BJ (cell line): ENCODE data around the gene CD37. TPM values are rescaled to one million over a fixed set of nuclear protein-coding genes. Genes with fewer than 3 reads are reported as not detected.

Experiments
- CTCF ChIA-PET: fragments of 350-600 bp; formaldehyde crosslinking; extraction: SDS; loops from one replicate; lab custom pipeline; 2021; ENCODE audit warnings: antibody characterized with exemption, inconsistent platforms; lab: Yijun Ruan, JAX
- POLR2A ChIA-PET: fragments of 300-600 bp; sonication (Branson Sonifier 250); formaldehyde crosslinking; extraction: SDS; loops from one replicate; lab custom pipeline; 2021; ENCODE audit warnings: antibody characterized with exemption; lab: Charles Lee
- DNase-seq: peaks from one replicate; pipeline ENCODE4 v3.0.0-alpha.2; 2011; ENCODE audit warnings: low read depth
- H3K27me3 ChIP-seq: 2 replicates; pipeline ENCODE4 v1.6.0; 2011; ENCODE audit warnings: low read length; ENCODE audit not compliant: control insufficient read depth, insufficient read depth
- H3K36me3 ChIP-seq: 2 replicates; pipeline ENCODE4 v1.5.1; 2011; ENCODE audit warnings: low read length; ENCODE audit not compliant: control insufficient read depth, insufficient read depth
- H3K4me3 ChIP-seq: 2 replicates; pipeline ENCODE4 v1.5.1; 2011; ENCODE audit warnings: low read depth, mild to moderate bottlenecking, control low read depth, low read length
- CTCF ChIP-seq: IDR thresholded peaks from 2 replicates; pipeline ENCODE4 v1.5.1; 2011; ENCODE audit warnings: low read depth, mild to moderate bottlenecking, control low read depth, inconsistent platforms, low read length, moderate library complexity; ENCODE audit not compliant: insufficient read depth
- polyA plus RNA-seq: library from polyadenylated mRNA; depleted of rRNA; stranded (reverse); fragments of >200 nt; gene quantifications from 2 replicates; pipeline ENCODE4 v1.2.3, GENCODE V29; 2011

The CD37 gene
- polyA plus RNA-seq, 1 experiment = not detected

GRCh38 chr19:49337267-49338022 lies 2.2 kb downstream of the CD37 start:
- TF ChIP-seq CTCF = no peak
- Histone ChIP-seq H3K36me3 (peaks cover 4% of the 10 kb centered on the region; the same call in 1 of the 2 replicates), H3K27me3 (no peaks in the 10 kb centered on the region), H3K4me3 (no peak overlapping the region)
- CTCF ChIA-PET = interaction anchor here (1.0 to 1.7 kb wide), 3 partner anchors 36 to 112 kb away, joined by 3 to 10 read pairs (median 5); no protein-coding TSS in a partner anchor
- POLR2A ChIA-PET = no interaction called here
- no peak for DNase-seq

- Histone ChIP-seq H3K36me3 (peaks cover 9% of the 10 kb centered on the region), H3K4me3 (no peak overlapping the region), H3K27me3 (no peaks in the 10 kb centered on the region)
- DNase-seq = no peak
- ChIA-PET CTCF (interaction anchor here (1.0 to 1.7 kb wide), 2 partner anchors 98 to 112 kb away, joined by 3 to 5 read pairs; no protein-coding TSS in a partner anchor), POLR2A (no interaction called here)
- no peak for TF ChIP-seq CTCF
These were observed 2.9 kb downstream of the CD37 start for GRCh38 chr19:49338023-49338677.

GRCh38 chr19:49338691-49339300 lies 3.6 kb downstream of the CD37 start:
- no peak for TF ChIP-seq CTCF
- DNase-seq = no peak
- ChIA-PET POLR2A (no interaction called here), CTCF (interaction anchor here (1.0 kb wide), 1 partner anchor 97 kb away, joined by 3 read pairs; no protein-coding TSS in a partner anchor)
- H3K36me3 ChIP-seq = peaks cover 9% of the 10 kb centered on the region
- H3K27me3 ChIP-seq = no peaks in the 10 kb centered on the region
- H3K4me3 ChIP-seq = peak overlapping the region; percentile 19

GRCh38 chr19:49339301-49340068 lies 4.3 kb downstream of the CD37 start:
- Histone ChIP-seq H3K27me3 (no peaks in the 10 kb centered on the region), H3K4me3 (peak overlapping the region; percentile 19), H3K36me3 (peaks cover 9% of the 10 kb centered on the region)
- no peak for TF ChIP-seq CTCF
- POLR2A ChIA-PET = interaction anchor here (0.6 kb wide), 1 partner anchor 254 kb away, joined by 4 read pairs; no protein-coding TSS in a partner anchor
- peak; percentile 35 for DNase-seq
- CTCF ChIA-PET = interaction anchor here (1.3 kb wide), 1 partner anchor 38 kb away, joined by 4 read pairs; no protein-coding TSS in a partner anchor
